NCI-H1092 (cell line): ENCODE results near the gene ARIH2.
A peak's percentile ranks its signal among the peaks of the same experiment; 100 is the strongest.

ENCODE experiments used
- DNase-seq: peaks from one replicate; lab custom pipeline; 2025; lab: John Stamatoyannopoulos, UW

ARIH2 gene

DNA sequence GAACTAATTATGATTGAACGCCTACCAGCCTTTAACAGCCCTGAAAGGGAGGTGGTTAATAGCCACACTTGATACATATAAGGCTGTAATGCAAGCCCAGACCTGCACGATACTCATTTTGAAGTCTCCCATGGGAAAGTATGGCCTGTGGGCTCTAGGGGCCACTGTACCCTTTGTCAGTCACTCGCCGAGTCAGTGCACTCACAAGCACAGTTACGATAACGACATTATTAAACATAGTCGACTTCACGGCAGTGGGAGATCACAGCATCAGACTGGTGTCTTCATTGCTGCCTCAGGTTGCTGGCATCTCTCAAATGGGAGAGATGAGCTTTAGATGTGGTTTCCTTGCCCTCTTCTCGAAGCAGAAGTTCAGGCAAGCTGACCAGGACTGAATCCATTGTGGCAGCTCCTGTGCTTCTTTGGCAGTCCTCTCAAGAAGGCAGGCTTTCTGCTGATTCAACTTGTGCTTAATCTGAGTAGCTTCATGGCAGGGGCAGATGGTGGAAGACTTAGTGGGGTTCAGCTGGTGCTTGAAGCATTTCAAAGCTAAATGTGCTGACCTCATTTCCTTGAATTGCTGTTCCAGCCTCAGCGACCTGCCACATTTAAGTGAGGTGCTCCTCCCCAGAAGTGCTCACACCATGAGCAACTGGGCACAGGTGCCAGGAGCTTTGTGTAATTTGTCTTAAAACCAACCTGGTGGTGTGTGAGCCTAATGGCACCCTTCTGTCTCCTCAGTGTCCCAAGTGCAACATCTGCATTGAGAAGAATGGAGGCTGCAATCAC is 55.6 kb downstream of the ARIH2 start:
- no peak for DNase-seq

DNA sequence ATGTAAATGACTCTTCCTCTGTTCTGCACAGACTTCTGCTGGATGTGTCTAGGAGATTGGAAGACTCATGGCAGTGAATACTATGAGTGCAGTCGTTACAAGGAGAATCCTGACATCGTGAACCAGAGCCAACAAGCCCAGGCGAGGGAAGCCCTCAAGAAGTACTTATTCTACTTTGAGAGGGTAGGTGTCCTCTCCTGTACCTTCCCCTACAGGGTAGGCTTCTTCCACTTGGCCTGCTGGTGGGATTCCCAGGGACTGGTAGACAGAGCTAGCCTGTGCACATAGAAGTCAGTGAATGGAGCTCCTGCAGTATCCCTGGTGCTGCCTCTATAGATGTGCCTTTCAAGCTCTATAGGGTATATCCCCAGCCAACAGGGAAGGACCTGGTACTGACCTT is 60.8 kb downstream of the ARIH2 start:
- DNase-seq, result no peak

- DNase-seq, result no peak
These were observed 61.7 kb downstream of the ARIH2 start for GRCh38 chr3:48980295-48980694.

- DNase-seq, result no peak
These were observed 63.4 kb downstream of the ARIH2 start for GRCh38 chr3:48982016-48982415.

DNA sequence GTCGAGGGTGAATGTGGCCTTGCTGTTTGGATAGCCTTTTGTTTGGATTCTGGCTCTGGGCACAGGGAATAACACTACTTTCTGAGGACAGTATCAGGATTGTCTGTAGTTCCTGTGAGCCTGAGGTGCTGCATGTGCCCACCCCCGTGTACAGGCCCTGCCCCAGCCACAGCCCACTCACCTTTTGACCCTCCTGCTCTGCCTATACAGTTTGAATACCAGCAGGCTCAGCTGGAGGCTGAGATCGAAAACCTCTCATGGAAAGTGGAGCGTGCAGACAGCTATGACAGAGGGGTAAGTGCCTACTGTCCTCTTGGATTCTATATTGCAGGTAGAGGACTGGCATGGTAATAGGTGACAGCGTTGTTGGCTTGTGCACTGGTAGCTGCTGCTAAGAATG is 64.0 kb downstream of the ARIH2 start:
- no peak for DNase-seq

- DNase-seq, result no peak
These were observed 64.5 kb downstream of the ARIH2 start for GRCh38 chr3:48983096-48983495.

DNA sequence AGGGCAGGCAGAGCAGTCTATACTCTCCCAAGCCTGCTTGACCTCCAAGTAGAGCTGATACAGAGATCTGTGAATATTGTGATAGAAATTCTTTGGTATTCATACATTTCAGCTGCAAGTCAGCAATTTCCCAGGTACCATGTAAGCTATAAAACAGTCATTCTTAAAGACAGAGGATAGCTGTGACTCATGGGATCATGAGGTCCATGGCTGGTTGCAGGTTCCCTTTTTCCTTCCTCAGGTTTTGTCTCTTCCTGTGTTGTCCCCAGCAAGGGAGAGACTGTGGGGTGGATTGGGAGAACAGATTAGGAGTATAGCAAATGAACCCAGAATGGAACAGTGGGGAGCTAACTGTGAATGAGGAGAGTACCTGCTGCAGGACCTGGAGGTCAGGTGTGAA is 66.0 kb downstream of the ARIH2 start:
- no peak for DNase-seq

DNA sequence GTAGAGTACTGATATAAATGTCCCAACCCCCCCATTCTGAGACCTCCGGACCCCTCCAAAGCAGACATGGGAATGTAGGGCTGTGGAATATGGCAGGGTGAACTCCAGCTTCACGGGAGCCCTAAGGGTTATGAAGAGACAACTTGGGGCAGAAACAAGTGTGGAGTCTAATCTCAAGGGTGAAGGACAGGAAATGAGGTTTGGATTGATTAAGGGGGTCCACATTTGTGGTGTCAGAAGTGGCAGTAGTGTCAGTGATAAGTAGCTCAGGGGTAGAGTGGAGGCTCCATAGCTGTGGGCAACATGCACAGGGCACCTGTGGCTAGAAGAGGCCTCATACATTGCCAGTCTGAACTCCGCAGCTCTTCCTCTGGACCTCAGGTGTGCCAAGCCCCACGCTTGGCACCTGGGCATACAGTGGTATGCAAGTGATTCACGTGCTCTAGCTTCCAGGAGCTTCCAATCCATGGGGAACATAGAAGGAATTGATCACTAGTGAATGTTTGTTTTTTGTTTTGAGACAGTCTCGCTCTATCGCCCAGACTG is 67.3 kb downstream of the ARIH2 start:
- DNase-seq, result no peak

DNA sequence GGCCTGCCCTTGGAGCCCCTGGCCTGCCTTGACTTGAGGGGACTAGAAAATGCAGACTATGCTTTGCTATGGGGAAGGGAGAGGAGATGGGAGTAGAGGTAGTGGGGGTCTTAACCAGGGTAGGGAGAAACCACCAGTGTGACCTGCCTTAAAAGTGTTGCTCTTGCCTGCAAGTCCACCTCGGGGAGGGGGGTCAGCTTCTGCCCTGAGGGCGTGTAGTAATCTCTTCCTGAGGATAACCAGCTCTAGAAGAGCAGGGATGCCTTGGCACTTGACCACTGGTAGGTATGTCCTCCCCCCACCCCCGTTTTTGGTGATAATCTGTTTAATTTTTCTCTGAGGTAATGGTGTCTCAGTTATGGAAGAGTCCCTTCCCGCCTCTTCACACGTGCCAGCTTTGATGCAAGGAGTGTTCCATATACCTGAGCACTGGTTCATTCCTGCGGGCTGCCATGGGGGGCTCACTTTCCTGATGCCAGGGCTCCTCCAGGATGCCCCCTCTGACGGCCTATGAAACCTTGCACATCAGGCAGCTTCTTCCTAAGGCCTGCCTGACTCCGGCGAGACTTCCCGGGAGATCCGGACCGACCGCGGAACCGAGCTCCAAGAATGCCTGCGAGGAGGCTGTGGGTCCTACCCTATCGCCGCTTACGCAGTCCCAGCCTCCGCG is 70.6 kb downstream of the ARIH2 start:
- no peak for DNase-seq

DNA sequence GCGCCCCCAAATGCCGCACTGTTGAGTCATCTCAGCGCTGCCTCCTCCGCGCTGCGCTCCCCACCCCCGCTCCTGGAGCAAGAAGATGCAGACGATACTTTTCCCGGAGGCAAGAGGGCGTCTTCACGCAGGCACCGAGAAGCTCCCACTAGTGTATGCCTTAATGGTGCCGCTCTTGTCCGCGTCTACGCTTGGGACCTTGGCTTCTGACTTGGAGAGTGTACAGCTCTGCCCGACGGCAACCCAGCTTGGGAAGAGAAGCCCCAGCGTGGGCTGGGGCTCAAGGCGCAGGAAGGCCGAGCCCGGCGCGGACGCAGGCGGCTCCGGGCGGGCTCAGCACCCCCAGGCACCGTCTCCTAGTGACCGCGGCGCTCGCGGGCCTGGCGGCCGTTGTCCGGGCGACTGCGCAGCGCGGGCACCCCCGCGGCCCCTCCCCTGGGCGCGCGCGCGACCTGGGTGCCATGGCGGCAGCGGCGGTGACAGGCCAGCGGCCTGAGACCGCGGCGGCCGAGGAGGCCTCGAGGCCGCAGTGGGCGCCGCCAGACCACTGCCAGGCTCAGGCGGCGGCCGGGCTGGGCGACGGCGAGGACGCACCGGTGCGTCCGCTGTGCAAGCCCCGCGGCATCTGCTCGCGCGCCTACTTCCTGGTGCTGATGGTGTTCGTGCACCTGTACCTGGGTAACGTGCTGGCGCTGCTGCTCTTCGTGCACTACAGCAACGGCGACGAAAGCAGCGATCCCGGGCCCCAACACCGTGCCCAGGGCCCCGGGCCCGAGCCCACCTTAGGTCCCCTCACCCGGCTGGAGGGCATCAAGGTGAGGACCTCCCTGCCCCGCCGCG is 71.4 kb downstream of the ARIH2 start, which contains the start of gene P4HTM:
Gene P4HTM (plus strand): TSS at position 446 of the 840 bp plus-strand sequence. CDS start 16 bp downstream, at position 462.
- DNase-seq, result peak; percentile 23

DNA sequence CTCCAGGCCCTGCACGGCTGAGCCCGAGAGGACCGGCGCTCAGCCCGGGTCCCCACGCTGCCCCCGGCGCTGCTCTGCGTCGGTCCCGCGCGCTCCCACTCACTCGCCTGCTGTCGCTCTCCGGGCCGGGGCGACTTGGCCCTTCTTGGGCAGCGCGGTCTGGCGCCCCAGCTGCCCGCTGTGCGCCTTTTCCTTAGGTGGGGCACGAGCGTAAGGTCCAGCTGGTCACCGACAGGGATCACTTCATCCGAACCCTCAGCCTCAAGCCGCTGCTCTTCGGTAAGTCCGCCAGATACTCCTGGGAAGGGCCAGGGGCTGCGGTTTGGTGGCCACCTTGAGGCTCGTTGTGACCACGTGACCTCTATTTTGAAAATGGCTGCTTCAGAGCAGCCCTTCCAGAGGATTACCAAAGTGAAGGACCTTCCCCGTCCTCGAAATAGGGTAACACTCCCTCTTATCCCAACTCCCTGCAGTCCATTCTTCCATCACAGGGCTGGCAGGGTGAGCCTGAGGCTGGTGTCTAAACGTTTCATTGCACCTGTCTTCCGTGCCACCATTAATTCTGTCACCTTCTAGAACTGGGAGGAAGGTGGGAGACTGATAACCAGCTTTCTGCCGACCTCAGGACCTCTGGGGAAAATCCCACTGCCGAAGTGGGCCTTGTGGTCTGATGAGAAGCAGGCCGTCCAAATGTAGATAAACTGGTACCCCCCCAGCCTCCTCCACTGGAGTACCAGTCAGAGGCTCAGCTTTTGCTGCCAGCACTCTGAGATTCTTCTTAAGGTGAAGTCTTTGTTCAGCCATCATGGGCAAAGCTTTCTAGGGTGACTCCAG is 72.2 kb downstream of the ARIH2 start:
- no peak for DNase-seq

DNA sequence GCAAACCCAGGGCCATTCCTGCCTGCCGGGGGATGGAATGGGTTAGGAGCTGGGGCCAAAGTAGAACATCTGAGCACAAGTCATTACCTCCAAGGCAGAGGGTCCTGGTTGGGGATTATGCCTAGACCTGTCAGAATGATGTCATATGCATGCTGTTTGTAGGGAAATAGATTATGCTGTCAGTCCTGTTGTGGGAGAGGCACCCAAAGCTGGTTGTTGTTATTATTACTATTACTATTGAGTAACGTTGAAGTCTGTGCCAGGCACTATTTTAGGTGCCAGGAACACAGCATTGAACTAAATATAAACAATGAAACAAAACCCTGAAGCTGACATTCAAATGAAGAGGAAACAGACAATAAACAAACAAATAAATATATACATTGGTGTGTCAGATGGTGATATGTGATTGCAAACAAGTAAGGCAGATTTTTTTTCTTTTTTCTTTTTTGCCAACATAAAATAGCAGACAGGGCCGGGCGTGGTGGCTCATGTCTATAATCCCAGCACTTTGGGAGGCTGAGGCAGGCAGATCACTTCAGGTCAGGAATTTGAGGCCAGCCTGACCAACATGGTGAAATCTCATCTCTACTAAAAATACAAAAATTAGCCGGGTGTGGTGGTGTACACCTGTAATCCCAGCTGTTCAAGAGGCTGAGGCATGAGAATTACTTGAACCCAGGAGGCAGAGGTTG is 73.4 kb downstream of the ARIH2 start:
- DNase-seq, result no peak

DNA sequence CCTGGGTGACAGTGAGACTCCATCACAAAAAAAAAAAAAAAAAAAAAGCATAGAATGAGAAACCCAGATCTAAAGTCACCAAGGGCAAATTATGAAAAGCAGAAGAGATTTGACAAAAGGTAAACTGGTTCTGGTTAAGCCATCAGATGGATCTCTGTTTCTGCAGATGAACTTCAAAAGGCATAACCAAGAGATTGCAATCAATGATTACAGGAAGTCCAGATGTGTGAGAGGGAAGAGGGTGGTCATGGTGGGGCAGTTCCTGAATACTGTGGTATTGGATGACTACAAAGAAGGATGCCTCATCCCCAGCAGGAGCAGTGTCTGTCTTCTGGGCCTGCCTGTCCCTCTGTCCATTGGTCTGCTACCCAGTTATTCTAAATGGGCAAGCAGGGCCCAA is 75.2 kb downstream of the ARIH2 start:
- no peak for DNase-seq

GRCh38 chr3:48996640-48997039 is 78.0 kb downstream of the ARIH2 start:
- DNase-seq, result no peak

- DNase-seq, result no peak
These were observed 78.5 kb downstream of the ARIH2 start for GRCh38 chr3:48997102-48997635.

DNA sequence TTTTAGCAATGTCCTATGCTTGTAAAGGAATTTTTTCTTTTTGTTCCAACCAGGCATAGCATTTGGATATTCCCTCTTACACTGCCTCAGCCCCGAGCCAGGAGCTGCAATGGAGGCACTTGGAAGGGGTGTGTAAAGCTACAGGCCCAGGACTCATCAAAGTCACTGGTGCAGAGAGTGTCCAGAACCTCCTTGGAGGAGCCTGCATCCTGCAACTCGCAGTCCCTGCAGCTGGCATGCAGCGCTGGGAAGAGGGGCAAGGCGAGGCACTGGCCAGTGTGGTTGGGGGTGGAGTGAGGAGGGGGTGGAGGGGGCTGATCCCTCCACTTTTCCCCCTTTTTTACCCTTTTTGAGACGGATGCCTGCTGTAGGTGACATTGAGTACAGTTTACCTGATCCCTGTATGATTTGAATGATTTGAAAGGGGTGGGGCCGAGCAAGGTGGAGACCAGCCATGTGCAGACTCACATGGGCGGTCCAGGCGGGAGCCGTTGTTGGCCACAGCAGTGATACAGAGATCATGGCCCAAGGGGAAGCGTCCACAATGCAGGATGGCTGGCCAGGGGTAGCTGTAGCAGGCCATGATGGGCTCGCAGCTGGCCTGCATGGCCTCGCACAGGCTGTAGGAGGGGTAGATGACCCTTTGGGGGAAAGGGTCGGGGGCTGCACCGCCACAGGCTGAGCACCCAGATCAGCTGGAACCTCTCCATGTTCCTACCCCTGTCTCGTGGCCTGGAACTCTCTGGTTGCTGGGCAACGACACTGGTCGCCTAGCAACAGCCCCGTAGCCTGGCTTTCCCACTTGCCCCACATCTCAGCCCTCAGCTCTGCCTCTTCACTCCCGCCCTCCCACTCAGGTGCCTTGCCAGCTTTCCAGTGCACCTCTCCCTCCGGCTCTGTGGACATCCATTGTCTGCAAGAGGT is 79.3 kb downstream of the ARIH2 start:
- peak; percentile 83 for DNase-seq

GRCh38 chr3:48999085-48999858 is 80.6 kb downstream of the ARIH2 start:
- DNase-seq, result no peak

GRCh38 chr3:49001155-49001554 is 82.5 kb downstream of the ARIH2 start:
- DNase-seq, result no peak
